ENCODE results near the gene TPT1. TPM values are rescaled to one million over a fixed set of nuclear protein-coding genes. Genes with fewer than 3 reads are reported as not detected.

TPT1 gene
- total and polyA plus RNA-seq, 8 donors, result 2,995 to 4,358 (median 3,576) TPM

- Histone ChIP-seq H3K27me3 (no peaks in the 10 kb centered on the region), H3K4me3 (no peak overlapping the region), H3K4me1 (peaks cover 0 to 47% (median 10%) of the 10 kb centered on the region in 3 donors), H3K9me3 (no peaks in the 10 kb centered on the region), H3K36me3 (peaks cover 3 to 17% (median 9%) of the 10 kb centered on the region in 3 donors), H3K27ac (no peak overlapping the region)
- DNase-seq (no peak), ATAC-seq (no peak), FAIRE-seq (no peak)
- intact Hi-C loops (cut with DNase I), result no loop called here
- TF ChIP-seq CTCF (IDR thresholded peaks at IDR 0.05), result no peak
- 62 to 68% methylated on average over 3 of the region's 3 CpGs for WGBS, 2 donors
Observed at GRCh38 chr13:45331692-45332035, 9.3 kb downstream of the TPT1 start.

GRCh38 chr13:45331123-45331619 lies 9.8 kb downstream of the TPT1 start:
- no peak for DNase-seq
- intact Hi-C loops (cut with DNase I), result no loop called here
- peaks cover 1 to 12% (median 4%) of the 10 kb centered on the region in 3 donors for H3K36me3 ChIP-seq
- no peaks in the 10 kb centered on the region for H3K27me3 ChIP-seq
- ATAC-seq, result no peak
- WGBS, 2 donors, result 57 to 60% methylated on average over 1 of the region's 1 CpG
- H3K9me3 ChIP-seq, result no peaks in the 10 kb centered on the region
- no peak for FAIRE-seq
- no peak overlapping the region for H3K27ac ChIP-seq
- no peak for TF ChIP-seq CTCF (IDR thresholded peaks at IDR 0.05)
- no peak overlapping the region for H3K4me3 ChIP-seq
- peaks cover 0 to 43% (median 11%) of the 10 kb centered on the region in 3 donors for H3K4me1 ChIP-seq

GRCh38 chr13:45328661-45329111 lies 12.3 kb downstream of the TPT1 start:
- no peak for FAIRE-seq
- no peak for TF ChIP-seq CTCF (IDR thresholded peaks at IDR 0.05)
- 19 to 34% methylated on average over 3 of the region's 3 CpGs for WGBS, 2 donors

GRCh38 chr13:45327253-45327955 lies 13.6 kb downstream of the TPT1 start:
- peaks cover 0 to 22% (median 15%) of the 10 kb centered on the region in 3 donors for H3K4me1 ChIP-seq

More at GRCh38 chr13:45328661-45329111, 12.3 kb downstream of the TPT1 start:
- Histone ChIP-seq H3K4me1 (peaks cover 0 to 27% (median 15%) of the 10 kb centered on the region in 3 donors), H3K9me3 (no peaks in the 10 kb centered on the region), H3K36me3 (no peaks in the 10 kb centered on the region), H3K4me3 (no peak overlapping the region), H3K27me3 (no peaks in the 10 kb centered on the region), H3K27ac (no peak overlapping the region)
- intact Hi-C loops (cut with DNase I), result no loop called here
- no peak for DNase-seq
- no peak for ATAC-seq

More at GRCh38 chr13:45327253-45327955, 13.6 kb downstream of the TPT1 start:
- no peak for FAIRE-seq
- Histone ChIP-seq H3K4me3 (no peak overlapping the region), H3K36me3 (no peaks in the 10 kb centered on the region), H3K27ac (no peak overlapping the region), H3K27me3 (no peaks in the 10 kb centered on the region), H3K9me3 (no peaks in the 10 kb centered on the region)
- WGBS, 2 donors, result 89 to 92% methylated on average over 9 of the region's 9 CpGs
- no peak for DNase-seq
- intact Hi-C loops (cut with DNase I), result no loop called here
- no peak for ATAC-seq
- TF ChIP-seq CTCF (IDR thresholded peaks at IDR 0.05), result no peak

All from pancreas (tissue), 10 donors.